ACHN (cell line): Measurements from ENCODE around the gene ZW10.
"Not testable (repeated sequence)": the region's sequence is repeated elsewhere in the genome, so short reads cannot be mapped to it uniquely, and the experiment has no call there.

Source experiments
- DNase-seq: peaks from one replicate; pipeline ENCODE4 v3.0.0-alpha.2; 2015
- in situ Hi-C: cut with HindIII; loops from 2 replicates; pipeline ENCODE4 v1.10.0; 2017; ENCODE audit warnings: low sequenced_read_pairs, low pct_ligation_motif_present, low pct_unique_long_range_greater_than_20kb

ZW10 gene

DNA sequence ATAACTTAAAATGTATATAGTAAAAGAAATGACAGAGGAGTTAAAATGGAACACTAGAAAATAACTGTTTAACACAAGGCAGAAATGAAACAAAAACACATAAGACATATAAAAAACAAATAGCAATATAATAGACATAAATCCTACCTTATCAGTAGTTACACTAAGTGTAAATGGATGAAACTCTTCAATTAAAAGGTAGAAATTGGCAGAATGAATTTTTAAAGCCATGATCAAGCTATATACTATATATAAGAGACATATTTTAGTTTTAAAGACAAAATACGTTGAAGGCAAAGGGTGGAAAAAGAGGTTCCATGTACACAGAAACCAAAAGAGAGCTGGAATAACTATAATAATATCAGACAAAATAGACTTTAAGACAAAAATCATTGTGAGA lies 62.5 kb downstream of the ZW10 start:
- in situ Hi-C loops, result no loop called here
- DNase-seq, result no peak

DNA sequence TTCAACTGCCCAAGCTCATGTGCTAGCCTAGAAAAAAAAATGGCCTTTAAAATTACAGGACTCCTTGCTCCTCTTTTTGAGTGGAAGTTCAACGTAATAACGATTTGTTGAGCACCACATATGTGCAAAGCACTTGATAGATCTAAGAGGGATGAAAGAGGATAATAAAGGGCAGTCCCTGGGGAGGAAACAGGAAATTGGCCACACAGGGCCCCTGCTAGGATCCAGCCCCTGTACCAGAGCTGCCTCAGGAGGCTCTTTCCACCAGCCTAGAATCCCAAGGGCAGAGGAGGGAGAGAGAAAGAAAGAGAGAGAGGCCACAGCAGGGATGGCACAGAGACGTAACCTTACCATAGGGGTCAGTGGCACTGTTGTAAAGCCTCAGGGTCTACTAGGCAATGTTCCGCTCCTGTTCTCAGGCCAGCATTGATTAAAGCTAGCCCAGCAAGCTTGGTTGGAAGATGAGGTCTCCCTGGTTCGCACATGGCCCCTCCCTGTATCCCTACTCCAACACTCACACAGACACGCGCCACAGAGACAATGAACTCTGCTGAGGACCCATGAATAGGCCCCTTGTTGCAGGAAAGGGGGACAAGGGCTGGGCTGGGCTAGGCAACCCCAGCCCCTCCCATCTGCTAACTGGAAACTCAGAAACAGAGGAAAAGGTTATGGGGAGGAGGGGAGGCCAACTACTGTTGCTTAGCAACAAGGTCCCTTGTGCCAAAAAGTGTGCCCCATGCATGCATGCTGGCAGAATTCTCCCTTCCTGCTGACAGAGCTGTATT lies 67.4 kb downstream of the ZW10 start, which contains the start of gene TMPRSS5:
Gene TMPRSS5 (minus strand): TSS at position 438 of the 785 bp plus-strand sequence. CDS start 84 bp downstream, at position 354.
- DNase-seq, result no peak
- in situ Hi-C loops, result no loop called here

GRCh38 chr11:113703551-113703950 lies 69.9 kb downstream of the ZW10 start:
- in situ Hi-C loops, result not testable (repeated sequence)

GRCh38 chr11:113701491-113701890 lies 72.0 kb downstream of the ZW10 start:
- in situ Hi-C loops, result no loop called here
- DNase-seq, result no peak

More at GRCh38 chr11:113703551-113703950, 69.9 kb downstream of the ZW10 start:
- not testable (repeated sequence) for DNase-seq

GRCh38 chr11:113698515-113698914 lies 75.0 kb downstream of the ZW10 start:
- DNase-seq, result no peak
- in situ Hi-C loops, result no loop called here

GRCh38 chr11:113697756-113698407 lies 75.6 kb downstream of the ZW10 start:
- in situ Hi-C loops, result no loop called here
- DNase-seq, result no peak

GRCh38 chr11:113697111-113697510 lies 76.4 kb downstream of the ZW10 start:
- in situ Hi-C loops, result no loop called here
- no peak for DNase-seq

DNA sequence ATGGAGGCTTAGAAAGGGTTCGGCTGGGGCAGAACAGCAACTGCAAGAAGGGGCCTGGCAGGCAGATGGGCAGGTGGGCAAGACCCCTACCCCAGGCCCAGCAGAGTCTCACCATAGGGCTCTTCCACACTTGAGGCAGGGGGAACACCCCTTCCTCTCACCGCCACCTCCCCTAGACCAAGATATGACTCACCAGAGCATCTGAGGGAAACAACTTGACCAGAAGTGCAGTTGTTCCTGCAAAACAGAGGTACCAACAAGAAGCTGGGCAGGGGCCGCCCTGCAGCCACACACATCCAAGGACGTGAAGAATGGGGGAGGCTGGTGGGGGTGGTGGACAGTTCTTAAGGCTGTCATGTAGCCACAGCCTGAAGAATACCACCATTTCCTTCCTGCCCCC lies 78.3 kb downstream of the ZW10 start:
- in situ Hi-C loops, result no loop called here
- no peak for DNase-seq

GRCh38 chr11:113694390-113694789 lies 79.1 kb downstream of the ZW10 start:
- no peak for DNase-seq
- in situ Hi-C loops, result no loop called here

DNA sequence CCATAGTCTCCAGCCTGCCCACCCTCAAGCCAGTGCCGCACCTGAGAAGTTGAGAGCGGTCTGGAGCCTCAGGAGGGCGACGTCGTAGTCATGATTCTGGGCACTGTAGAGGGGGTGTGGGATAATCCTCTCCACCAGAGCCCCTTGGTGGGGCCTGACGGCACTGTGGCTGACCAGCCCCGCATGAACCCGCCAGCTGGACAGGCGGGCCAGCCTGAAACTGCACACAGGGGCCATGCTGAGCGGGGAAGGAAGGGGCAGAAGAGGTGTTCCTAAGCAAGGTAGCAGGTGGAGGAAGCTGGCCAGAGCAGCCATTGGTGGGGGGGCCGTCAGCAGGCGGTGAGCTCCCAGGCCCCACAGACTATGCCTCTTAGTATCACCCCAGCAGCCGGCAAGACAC lies 80.5 kb downstream of the ZW10 start:
- in situ Hi-C loops, result no loop called here
- no peak for DNase-seq

GRCh38 chr11:113690619-113691569 lies 82.6 kb downstream of the ZW10 start:
- in situ Hi-C loops, result no loop called here
- DNase-seq, result peak; percentile 81

GRCh38 chr11:113689768-113690618 lies 83.5 kb downstream of the ZW10 start:
- in situ Hi-C loops, result no loop called here
- no peak for DNase-seq

DNA sequence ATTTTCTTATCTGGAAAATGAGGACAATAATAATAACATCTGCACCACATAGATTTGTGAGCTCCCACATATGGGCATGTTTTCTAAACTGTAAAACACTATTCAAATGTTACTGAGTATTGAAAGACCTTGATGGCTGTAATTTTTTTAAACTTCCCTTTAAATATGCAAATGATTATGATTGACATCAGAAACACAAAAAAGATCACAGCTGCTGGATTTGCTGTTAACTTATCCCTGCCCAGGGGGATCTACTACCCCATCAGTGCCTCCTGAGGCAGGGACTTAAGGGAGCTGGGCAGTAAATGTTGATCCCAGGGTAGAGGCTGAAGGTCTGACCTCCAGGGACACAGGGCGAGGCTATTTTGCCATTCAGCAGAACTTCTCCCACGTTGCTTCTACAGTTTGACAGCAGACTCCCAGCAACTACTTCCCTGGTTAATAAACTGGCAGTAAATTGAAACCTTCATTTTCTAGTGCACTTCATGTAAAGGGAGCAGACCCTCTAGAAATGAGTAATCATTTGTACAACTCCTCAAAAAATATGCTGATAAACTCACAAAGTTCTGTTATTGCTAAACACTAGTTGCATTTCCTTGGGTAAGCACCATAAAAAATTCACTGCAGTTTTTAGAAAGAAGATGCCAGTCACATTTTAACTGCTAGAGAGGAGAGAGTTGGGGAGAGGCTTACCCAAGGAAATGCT lies 87.7 kb downstream of the ZW10 start:
- in situ Hi-C loops, result no loop called here
- DNase-seq, result no peak

GRCh38 chr11:113684496-113684895 lies 89.0 kb downstream of the ZW10 start:
- DNase-seq, result no peak
- in situ Hi-C loops, result no loop called here

DNA sequence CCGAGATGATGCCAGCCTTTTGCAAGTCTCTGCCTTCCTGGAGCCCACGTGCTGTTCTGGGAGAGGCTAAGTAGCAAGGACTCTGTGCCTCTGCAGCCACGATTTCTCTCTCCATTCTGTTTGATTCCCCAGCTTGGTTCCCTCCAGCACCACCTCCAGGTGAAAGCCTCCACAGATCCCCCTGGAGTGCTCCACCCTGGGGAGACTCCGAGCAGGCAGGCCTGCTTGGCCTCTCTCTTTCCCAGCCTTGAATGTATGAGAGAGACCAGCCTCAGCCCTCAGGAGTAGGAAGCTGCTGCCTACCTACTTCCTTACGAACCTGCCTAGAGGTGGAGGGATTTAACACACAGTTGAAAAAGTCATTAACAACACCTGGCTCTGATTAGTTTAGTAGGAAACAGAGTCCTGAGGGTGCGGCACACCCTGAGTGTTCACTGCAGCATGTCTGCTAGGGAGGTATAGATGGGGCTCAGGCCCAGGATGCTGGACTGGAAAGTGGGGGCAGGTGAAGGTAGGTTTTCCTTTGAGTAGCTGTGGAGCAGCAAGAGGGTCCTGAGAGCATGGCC lies 89.9 kb downstream of the ZW10 start:
- in situ Hi-C loops, result no loop called here
- DNase-seq, result no peak
